Fibroblast of lung (primary cell): ENCODE measurements around the gene BMP4. TPM values are rescaled to one million over a fixed set of nuclear protein-coding genes. Genes with fewer than 3 reads are reported as not detected.
A peak's percentile ranks its signal among the peaks of the same experiment; 100 is the strongest.

Source experiments
- DNase-seq, 2 donors: peaks; one replicate each; pipeline versions ENCODE4 v3.0.0 to v3.0.0-alpha.2; 2010; ENCODE audit warnings: low read depth in 2 of 2
- H2AFZ ChIP-seq: 2 replicates; pipeline ENCODE4 v1.5.1; 2012; ENCODE audit warnings: low read length, control low read depth, inconsistent platforms
- H3K27ac ChIP-seq: 2 replicates; pipeline ENCODE4 v1.5.1; 2011; ENCODE audit warnings: low read length, control low read depth; ENCODE audit not compliant: insufficient read depth
- H3K27me3 ChIP-seq: 2 replicates; pipeline ENCODE4 v1.5.1; 2011; ENCODE audit warnings: mild to moderate bottlenecking, low read length; ENCODE audit not compliant: control insufficient read depth, insufficient read depth
- H3K36me3 ChIP-seq: 2 replicates; pipeline ENCODE4 v1.5.1; 2011; ENCODE audit warnings: low read length; ENCODE audit not compliant: control insufficient read depth, insufficient read depth
- H3K4me1 ChIP-seq: 2 replicates; pipeline ENCODE4 v1.5.1; 2011; ENCODE audit warnings: low read length; ENCODE audit not compliant: control insufficient read depth, insufficient read depth; ENCODE audit errors: extremely low read depth
- H3K4me2 ChIP-seq: 2 replicates; pipeline ENCODE4 v1.5.1; 2011; ENCODE audit warnings: low read length, control low read depth; ENCODE audit not compliant: insufficient read depth; ENCODE audit errors: extremely low read depth
- H3K4me3 ChIP-seq, 4 experiments: fragments of 200-600 bp in 1 of 4; sonication (generic) in 1 of 4; replicated peaks in 1 of 4; 2 replicates each; pipeline ENCODE4 v1.5.1; 2011 to 2016; ENCODE audit warnings: low read length in 4 of 4, low read depth in 3 of 4, mild to moderate bottlenecking in 3 of 4, control low read depth in 2 of 4, inconsistent platforms in 1 of 4, mixed read lengths in 1 of 4; ENCODE audit not compliant: insufficient read depth in 1 of 4; ENCODE audit errors: control extremely low read depth in 1 of 4
- H3K79me2 ChIP-seq: 2 replicates; pipeline ENCODE4 v1.5.1; 2012; ENCODE audit warnings: mild to moderate bottlenecking, low read length, inconsistent platforms; ENCODE audit not compliant: control insufficient read depth, insufficient read depth
- H3K9ac ChIP-seq: 2 replicates; pipeline ENCODE4 v1.5.1; 2011; ENCODE audit warnings: mild to moderate bottlenecking, low read length, control low read depth; ENCODE audit not compliant: insufficient read depth
- H3K9me3 ChIP-seq: 2 replicates; pipeline ENCODE4 v1.5.1; 2012; ENCODE audit warnings: low read depth, low read length; ENCODE audit not compliant: control insufficient read depth, insufficient read depth
- H4K20me1 ChIP-seq: 2 replicates; pipeline ENCODE4 v1.5.1; 2011; ENCODE audit warnings: low read length; ENCODE audit not compliant: control insufficient read depth, insufficient read depth; ENCODE audit errors: extremely low read depth
- CTCF ChIP-seq, 2 donors: IDR thresholded peaks in 1 of 2; conservative IDR thresholded peaks in 1 of 2; 1 replicate in 1 of 2; 2 replicates in 1 of 2; pipeline ENCODE4 v1.5.1; 2011 to 2012; ENCODE audit warnings: low read length in 2 of 2, control low read depth in 1 of 2, inconsistent platforms in 1 of 2, low read depth in 1 of 2, mild to moderate bottlenecking in 1 of 2
- EZH2 ChIP-seq: IDR thresholded peaks from 2 replicates; pipeline ENCODE4 v1.5.1; 2012; ENCODE audit warnings: low read length, control low read depth, mild to moderate bottlenecking; ENCODE audit errors: missing control alignments
- polyA plus RNA-seq, 2 donors: library from polyadenylated mRNA; depleted of rRNA in 1 of 2; stranded (reverse) in 1 of 2; unstranded in 1 of 2; fragments of >200 nt; gene quantifications; 2 replicates each; pipeline ENCODE4 v1.2.1, GENCODE V29; 2011 to 2012; ENCODE audit warnings: missing spikeins in 1 of 2
- total RNA-seq: library from RNA; depleted of rRNA; stranded (reverse); fragments of >200 nt; gene quantifications from 2 replicates; pipeline ENCODE4 v1.2.1, GENCODE V29; 2014

BMP4 gene
- total and polyA plus RNA-seq, 2 donors (not counting 1 experiment from before 2014, with no cell fraction given) = 11.4 to 77.5 TPM

GRCh38 chr14:53943751-53944083, 12.9 kb downstream of the BMP4 start:
- Histone ChIP-seq H2AFZ (no peak overlapping the region), H3K27ac (no peak overlapping the region), H3K9me3 (no peaks in the 10 kb centered on the region), H3K9ac (no peak overlapping the region), H3K4me3 (no peak overlapping the region), H3K4me2 (no peak overlapping the region), H3K4me1 (no peaks in the 10 kb centered on the region), H3K79me2 (no peaks in the 10 kb centered on the region), H3K27me3 (no peaks in the 10 kb centered on the region), H3K36me3 (no peaks in the 10 kb centered on the region), H4K20me1 (no peaks in the 10 kb centered on the region)
- DNase-seq = no peak
- no peak for TF ChIP-seq CTCF (conservative IDR thresholded peaks at IDR 0.05 in 1 of 2, IDR thresholded peaks at IDR 0.05 in 1 of 2; ENCODE audit: low read depth in 1 of 2, low read length in 2 of 2)

GRCh38 chr14:53942970-53943750, 13.5 kb downstream of the BMP4 start:
- Histone ChIP-seq H3K4me3 (no peak overlapping the region), H4K20me1 (no peaks in the 10 kb centered on the region), H3K79me2 (no peaks in the 10 kb centered on the region), H3K4me1 (no peaks in the 10 kb centered on the region), H3K27ac (no peak overlapping the region), H3K36me3 (no peaks in the 10 kb centered on the region), H3K27me3 (no peaks in the 10 kb centered on the region), H3K9me3 (no peaks in the 10 kb centered on the region), H3K4me2 (no peak overlapping the region), H3K9ac (no peak overlapping the region), H2AFZ (no peak overlapping the region)
- no peak for DNase-seq
- TF ChIP-seq EZH2 (no peak), CTCF (conservative IDR thresholded peaks at IDR 0.05 in 1 of 2, IDR thresholded peaks at IDR 0.05 in 1 of 2; ENCODE audit: low read depth in 1 of 2, low read length in 2 of 2) (no peak)

- H3K4me2 ChIP-seq = no peak overlapping the region
- peak in 1 of 2 donors; percentile 31 for DNase-seq
These were observed 18.3 kb downstream of the BMP4 start for GRCh38 chr14:53938136-53938837.

More at GRCh38 chr14:53938136-53938837, 18.3 kb downstream of the BMP4 start:
- H3K4me3 ChIP-seq = no peak overlapping the region
- H3K9ac ChIP-seq = no peak overlapping the region
- H3K79me2 ChIP-seq = no peaks in the 10 kb centered on the region
- TF ChIP-seq CTCF (conservative IDR thresholded peaks at IDR 0.05 in 1 of 2, IDR thresholded peaks at IDR 0.05 in 1 of 2; ENCODE audit: low read depth in 1 of 2, low read length in 2 of 2) (no peak), EZH2 (no peak)
- no peaks in the 10 kb centered on the region for H3K27me3 ChIP-seq
- no peaks in the 10 kb centered on the region for H3K36me3 ChIP-seq
- no peak overlapping the region for H2AFZ ChIP-seq
- H4K20me1 ChIP-seq = no peaks in the 10 kb centered on the region
- H3K4me1 ChIP-seq = no peaks in the 10 kb centered on the region
- H3K27ac ChIP-seq = no peak overlapping the region
- H3K9me3 ChIP-seq = no peaks in the 10 kb centered on the region
